CD4-positive, CD25-positive, alpha-beta regulatory T cell (primary cell): ENCODE measurements around the gene HAGHL. TPM values are rescaled to one million over a fixed set of nuclear protein-coding genes. Genes with fewer than 3 reads are reported as not detected.

Experiments used
- ATAC-seq, 2 donors: fragments of 150-1000 bp; cut with Tn5 transposase; one replicate each; pipeline ENCODE4 v1.10.0; 2021; ENCODE audit warnings: low read depth in 2 of 2, moderate number of reproducible peaks in 2 of 2, moderate library complexity in 1 of 2
- DNase-seq, 3 donors: peaks; one replicate each; pipeline versions ENCODE4 v3.0.0 to v3.0.0-alpha.2; 2012 to 2022; ENCODE audit warnings: mixed read lengths in 1 of 3
- H3K27ac ChIP-seq: one replicate; pipeline ENCODE4 v1.7.0; 2013; ENCODE audit warnings: mild to moderate bottlenecking, low read length; ENCODE audit not compliant: insufficient read depth, poor library complexity, severe bottlenecking
- H3K27me3 ChIP-seq: one replicate; pipeline ENCODE4 v1.7.0; 2013; ENCODE audit warnings: low read length; ENCODE audit not compliant: control insufficient read depth, insufficient read depth
- H3K36me3 ChIP-seq: one replicate; pipeline ENCODE4 v1.7.0; 2013; ENCODE audit warnings: mild to moderate bottlenecking, low read length, moderate library complexity; ENCODE audit not compliant: control insufficient read depth, insufficient read depth
- H3K4me1 ChIP-seq: 2 replicates; pipeline ENCODE4 v1.7.0; 2013; ENCODE audit warnings: mild to moderate bottlenecking, low read length; ENCODE audit not compliant: insufficient read depth, control insufficient read depth, poor library complexity, severe bottlenecking
- H3K4me3 ChIP-seq: one replicate; pipeline ENCODE4 v1.7.0; 2013; ENCODE audit warnings: low read depth, mild to moderate bottlenecking, low read length, moderate library complexity
- H3K9me3 ChIP-seq, 2 experiments: 1 replicate in 1 of 2; 2 replicates in 1 of 2; pipeline ENCODE4 v1.7.0; 2013; ENCODE audit warnings: low read length in 2 of 2, mild to moderate bottlenecking in 1 of 2, moderate library complexity in 1 of 2; ENCODE audit not compliant: control insufficient read depth in 2 of 2
- H3K27ac Mint-ChIP-seq, 3 donors: one replicate each; pipeline ENCODE4 v1.8.0; 2020 to 2022; ENCODE audit warnings: mild to moderate bottlenecking in 3 of 3, mixed read lengths in 3 of 3, moderate library complexity in 2 of 3
- H3K27me3 Mint-ChIP-seq: one replicate; pipeline ENCODE4 v1.8.0; 2022; ENCODE audit warnings: mild to moderate bottlenecking, mixed read lengths
- H3K36me3 Mint-ChIP-seq: one replicate; pipeline ENCODE4 v1.8.0; 2020; ENCODE audit warnings: mixed read lengths
- H3K4me1 Mint-ChIP-seq, 4 donors: one replicate each; pipeline ENCODE4 v1.8.0; 2020 to 2022; ENCODE audit warnings: mixed read lengths in 4 of 4, mild to moderate bottlenecking in 1 of 4
- H3K4me3 Mint-ChIP-seq, 4 donors: one replicate each; pipeline ENCODE4 v1.8.0; 2020 to 2022; ENCODE audit warnings: mild to moderate bottlenecking in 4 of 4, mixed read lengths in 4 of 4, moderate library complexity in 3 of 4
- H3K9me3 Mint-ChIP-seq, 7 donors: one replicate each; pipeline ENCODE4 v1.8.0; 2020 to 2022; ENCODE audit warnings: mixed read lengths in 7 of 7, mild to moderate bottlenecking in 3 of 7, moderate library complexity in 2 of 7
- polyA plus RNA-seq, 4 donors: library from polyadenylated mRNA; unstranded; fragments of 300-500 nt; fragmentation: Illumina TruSeq; gene quantifications; one replicate each; pipeline ENCODE4 v1.2.3, GENCODE V29; 2021
- total RNA-seq: library from RNA; stranded (reverse); gene quantifications from one replicate; pipeline ENCODE4 v1.2.3, GENCODE V29; 2022

Gene HAGHL
- total and polyA plus RNA-seq, 5 donors from 2014 or later: 2.2 to 15.6 (median 3.3) TPM

DNA sequence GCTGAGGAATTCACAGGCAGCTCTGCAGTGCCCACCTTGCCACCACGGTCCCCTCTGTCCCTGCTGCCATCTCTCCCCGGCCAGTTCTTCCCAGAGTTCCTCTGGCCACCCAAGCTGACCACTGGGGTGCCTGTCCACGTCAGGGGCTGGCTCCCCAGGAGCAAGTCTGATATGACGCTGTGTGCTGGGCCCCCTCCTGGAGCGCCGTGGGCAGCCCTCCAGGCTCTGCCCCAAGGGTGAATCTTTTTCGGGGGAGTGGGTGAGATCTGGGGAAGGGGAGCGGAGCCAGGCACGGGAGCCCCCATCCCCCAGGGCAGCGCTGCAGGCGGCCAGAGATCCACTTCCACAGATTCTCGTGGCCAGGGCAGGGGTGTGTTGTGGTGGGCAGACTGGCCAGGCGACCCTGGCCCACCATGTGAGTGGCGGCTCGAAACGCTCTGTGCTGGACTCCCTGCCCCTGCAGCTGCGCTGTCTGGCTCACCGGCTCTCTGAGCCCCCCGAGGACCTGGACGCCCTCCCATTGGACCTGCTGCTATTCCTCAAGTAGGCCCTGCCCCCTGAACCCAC, 37.4 kb downstream of the HAGHL start:
- Mint-ChIP-seq H3K4me1 (no peaks in the 10 kb centered on the region), H3K36me3 (no peaks in the 10 kb centered on the region), H3K9me3 (peaks cover 0 to 1% (median 0%) of the 10 kb centered on the region in 7 donors), H3K27me3 (peaks cover 7% of the 10 kb centered on the region), H3K27ac (no peak overlapping the region), H3K4me3 (no peak overlapping the region)
- no peak for ATAC-seq
- H3K4me1 ChIP-seq: no peaks in the 10 kb centered on the region
- no peaks in the 10 kb centered on the region for H3K9me3 ChIP-seq
- H3K4me3 ChIP-seq: no peak overlapping the region
- no peak for DNase-seq
- no peaks in the 10 kb centered on the region for H3K36me3 ChIP-seq
- no peak overlapping the region for H3K27ac ChIP-seq
- no peaks in the 10 kb centered on the region for H3K27me3 ChIP-seq

DNA sequence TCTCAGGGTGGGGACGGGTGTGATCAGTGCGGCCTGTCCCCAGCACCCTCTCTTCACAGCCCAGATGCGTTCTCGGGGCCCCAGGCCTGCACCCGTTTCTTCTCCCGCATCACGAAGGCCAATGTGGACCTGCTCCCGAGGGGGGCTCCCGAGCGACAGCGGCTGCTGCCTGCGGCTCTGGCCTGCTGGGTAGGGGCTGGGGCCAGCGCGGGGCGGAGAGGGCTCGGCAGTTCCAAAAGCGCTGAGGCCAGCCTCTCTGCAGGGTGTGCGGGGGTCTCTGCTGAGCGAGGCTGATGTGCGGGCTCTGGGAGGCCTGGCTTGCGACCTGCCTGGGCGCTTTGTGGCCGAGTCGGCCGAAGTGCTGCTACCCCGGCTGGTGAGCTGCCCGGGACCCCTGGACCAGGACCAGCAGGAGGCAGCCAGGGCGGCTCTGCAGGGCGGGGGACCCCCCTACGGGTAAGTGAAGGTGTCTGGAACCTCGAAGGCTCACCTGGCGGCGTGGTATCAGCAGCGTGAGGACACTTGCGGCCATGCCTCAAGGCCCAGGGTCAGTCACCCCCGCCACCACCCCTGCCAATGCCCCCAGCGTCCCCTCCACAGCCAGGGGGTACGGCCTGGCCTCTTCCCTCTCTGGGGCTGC, 38.1 kb downstream of the HAGHL start:
- Mint-ChIP-seq H3K27ac (no peak overlapping the region), H3K4me1 (no peaks in the 10 kb centered on the region), H3K4me3 (no peak overlapping the region), H3K36me3 (no peaks in the 10 kb centered on the region), H3K9me3 (peaks cover 0 to 1% (median 0%) of the 10 kb centered on the region in 7 donors), H3K27me3 (peaks cover 7% of the 10 kb centered on the region)
- Histone ChIP-seq H3K4me3 (no peak overlapping the region), H3K9me3 (no peaks in the 10 kb centered on the region), H3K36me3 (no peaks in the 10 kb centered on the region), H3K27me3 (no peaks in the 10 kb centered on the region), H3K27ac (no peak overlapping the region), H3K4me1 (no peaks in the 10 kb centered on the region)
- no peak for ATAC-seq
- no peak for DNase-seq

DNA sequence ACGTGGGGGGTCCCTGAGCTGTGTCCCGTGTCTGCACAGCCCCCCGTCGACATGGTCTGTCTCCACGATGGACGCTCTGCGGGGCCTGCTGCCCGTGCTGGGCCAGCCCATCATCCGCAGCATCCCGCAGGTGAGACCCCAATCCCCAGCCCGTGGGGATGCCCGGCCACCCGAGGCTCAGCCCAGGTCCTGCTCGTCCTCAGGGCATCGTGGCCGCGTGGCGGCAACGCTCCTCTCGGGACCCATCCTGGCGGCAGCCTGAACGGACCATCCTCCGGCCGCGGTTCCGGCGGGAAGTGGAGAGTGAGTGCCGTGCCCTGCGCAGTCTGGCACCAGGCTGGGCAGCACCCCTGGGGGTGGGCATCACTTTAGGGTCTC, 38.6 kb downstream of the HAGHL start:
- ATAC-seq (no peak), DNase-seq (no peak)
- Histone ChIP-seq H3K36me3 (no peaks in the 10 kb centered on the region), H3K27me3 (no peaks in the 10 kb centered on the region), H3K27ac (no peak overlapping the region), H3K9me3 (no peaks in the 10 kb centered on the region), H3K4me1 (no peaks in the 10 kb centered on the region), H3K4me3 (no peak overlapping the region)
- H3K4me1 Mint-ChIP-seq: no peaks in the 10 kb centered on the region
- H3K36me3 Mint-ChIP-seq: no peaks in the 10 kb centered on the region
- peaks cover 0 to 1% (median 0%) of the 10 kb centered on the region in 7 donors for H3K9me3 Mint-ChIP-seq
- H3K27me3 Mint-ChIP-seq: peaks cover 7% of the 10 kb centered on the region
- no peak overlapping the region for H3K4me3 Mint-ChIP-seq
- no peak overlapping the region for H3K27ac Mint-ChIP-seq

DNA sequence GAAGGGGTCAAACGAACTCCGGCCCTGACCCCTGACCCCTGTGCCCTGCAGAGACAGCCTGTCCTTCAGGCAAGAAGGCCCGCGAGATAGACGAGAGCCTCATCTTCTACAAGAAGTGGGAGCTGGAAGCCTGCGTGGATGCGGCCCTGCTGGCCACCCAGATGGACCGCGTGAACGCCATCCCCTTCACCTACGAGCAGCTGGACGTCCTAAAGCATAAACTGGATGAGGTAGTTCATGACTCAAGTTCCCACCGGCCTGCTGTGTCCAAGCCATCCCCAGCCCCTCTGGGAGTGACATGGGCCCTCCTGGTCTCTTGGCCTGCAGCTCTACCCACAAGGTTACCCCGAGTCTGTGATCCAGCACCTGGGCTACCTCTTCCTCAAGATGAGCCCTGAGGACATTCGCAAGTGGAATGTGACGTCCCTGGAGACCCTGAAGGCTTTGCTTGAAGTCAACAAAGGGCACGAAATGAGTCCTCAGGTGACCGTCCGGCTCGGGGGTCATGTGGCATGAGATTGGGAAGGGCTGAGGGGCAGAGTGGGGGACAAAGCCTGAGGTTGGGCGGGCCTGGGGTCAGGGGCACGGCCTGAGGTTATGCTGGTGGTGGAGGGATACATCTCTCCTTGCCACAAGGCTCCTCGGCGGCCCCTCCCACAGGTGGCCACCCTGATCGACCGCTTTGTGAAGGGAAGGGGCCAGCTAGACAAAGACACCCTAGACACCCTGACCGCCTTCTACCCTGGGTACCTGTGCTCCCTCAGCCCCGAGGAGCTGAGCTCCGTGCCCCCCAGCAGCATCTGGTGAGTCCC, 39.3 kb downstream of the HAGHL start:
- Histone ChIP-seq H3K9me3 (no peaks in the 10 kb centered on the region), H3K36me3 (no peaks in the 10 kb centered on the region), H3K27me3 (no peaks in the 10 kb centered on the region), H3K4me3 (no peak overlapping the region), H3K4me1 (no peaks in the 10 kb centered on the region), H3K27ac (no peak overlapping the region)
- H3K4me3 Mint-ChIP-seq: no peak overlapping the region
- H3K36me3 Mint-ChIP-seq: no peaks in the 10 kb centered on the region
- peaks cover 0 to 1% (median 0%) of the 10 kb centered on the region in 7 donors for H3K9me3 Mint-ChIP-seq
- no peak overlapping the region for H3K27ac Mint-ChIP-seq
- DNase-seq: no peak
- ATAC-seq: no peak
- no peaks in the 10 kb centered on the region for H3K4me1 Mint-ChIP-seq
- H3K27me3 Mint-ChIP-seq: peaks cover 7% of the 10 kb centered on the region

DNA sequence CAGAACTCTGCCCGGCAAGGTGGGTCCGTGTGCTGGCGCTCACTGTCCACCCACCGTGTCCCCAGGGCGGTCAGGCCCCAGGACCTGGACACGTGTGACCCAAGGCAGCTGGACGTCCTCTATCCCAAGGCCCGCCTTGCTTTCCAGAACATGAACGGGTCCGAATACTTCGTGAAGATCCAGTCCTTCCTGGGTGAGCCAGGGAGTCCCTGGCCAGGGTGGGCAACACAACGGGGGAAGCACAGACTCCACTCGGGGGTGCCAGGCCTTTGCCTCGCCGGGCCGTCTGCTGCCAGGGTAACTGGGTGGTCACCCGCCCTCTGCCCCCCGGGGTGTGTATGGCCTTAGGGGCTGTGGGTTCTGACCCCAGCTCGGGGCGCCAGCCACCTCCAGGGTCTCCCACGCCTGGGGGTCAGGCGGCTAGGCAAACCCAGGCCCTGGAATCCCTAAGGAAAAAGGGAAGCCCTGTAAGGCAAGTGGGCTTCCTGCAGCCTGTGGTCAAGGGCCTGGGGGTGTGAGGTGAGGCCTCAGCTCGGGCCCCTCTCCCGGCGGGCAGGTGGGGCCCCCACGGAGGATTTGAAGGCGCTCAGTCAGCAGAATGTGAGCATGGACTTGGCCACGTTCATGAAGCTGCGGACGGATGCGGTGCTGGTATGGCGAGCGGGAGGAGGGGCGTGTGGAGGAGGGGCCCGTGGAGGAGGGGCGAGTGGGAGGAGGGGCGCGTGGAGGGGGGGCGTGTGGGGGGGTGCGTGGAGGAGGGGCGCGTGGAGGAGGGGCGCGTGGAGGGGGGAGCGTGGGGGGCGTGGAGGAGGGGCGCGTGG, 40.1 kb downstream of the HAGHL start:
- DNase-seq: no peak
- Mint-ChIP-seq H3K9me3 (peaks cover 0 to 1% (median 0%) of the 10 kb centered on the region in 7 donors), H3K27me3 (peaks cover under 1% of the 10 kb centered on the region), H3K27ac (no peak overlapping the region), H3K4me1 (no peaks in the 10 kb centered on the region), H3K36me3 (no peaks in the 10 kb centered on the region), H3K4me3 (no peak overlapping the region)
- no peak for ATAC-seq
- no peak overlapping the region for H3K27ac ChIP-seq
- no peaks in the 10 kb centered on the region for H3K27me3 ChIP-seq
- no peaks in the 10 kb centered on the region for H3K4me1 ChIP-seq
- H3K36me3 ChIP-seq: no peaks in the 10 kb centered on the region
- no peaks in the 10 kb centered on the region for H3K9me3 ChIP-seq
- H3K4me3 ChIP-seq: no peak overlapping the region

DNA sequence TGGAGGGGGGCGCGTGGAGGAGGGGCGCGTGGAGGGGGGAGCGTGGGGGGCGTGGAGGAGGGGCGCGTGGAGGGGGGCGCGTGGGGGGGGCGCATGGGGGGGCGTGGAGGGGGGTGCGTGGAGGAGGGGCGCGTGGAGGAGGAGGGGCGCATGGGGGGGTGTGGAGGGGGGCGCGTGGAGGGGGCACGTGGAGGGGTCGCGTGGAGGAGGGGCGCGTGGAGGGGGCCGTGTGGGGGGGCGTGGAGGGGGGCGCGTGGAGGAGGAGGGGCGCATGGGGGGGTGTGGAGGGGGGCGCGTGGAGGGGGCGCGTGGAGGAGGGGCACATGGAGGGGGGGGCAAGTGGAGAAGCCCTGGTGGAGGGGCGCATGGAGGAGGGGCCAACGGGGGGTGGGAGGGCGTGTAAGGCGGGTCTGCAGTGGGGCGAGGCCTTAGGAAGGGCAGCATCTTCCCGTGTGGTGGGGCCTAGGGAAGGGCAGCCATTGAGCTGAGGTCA, 40.9 kb downstream of the HAGHL start:
- DNase-seq: no peak
- peaks cover 0 to 1% (median 0%) of the 10 kb centered on the region in 7 donors for H3K9me3 Mint-ChIP-seq
- no peaks in the 10 kb centered on the region for H3K4me1 ChIP-seq
- no peaks in the 10 kb centered on the region for H3K36me3 ChIP-seq
- no peaks in the 10 kb centered on the region for H3K9me3 ChIP-seq
- no peaks in the 10 kb centered on the region for H3K27me3 ChIP-seq
- no peaks in the 10 kb centered on the region for H3K27me3 Mint-ChIP-seq
- H3K36me3 Mint-ChIP-seq: no peaks in the 10 kb centered on the region
- H3K4me3 Mint-ChIP-seq: no peak overlapping the region
- no peak overlapping the region for H3K27ac ChIP-seq
- H3K4me3 ChIP-seq: no peak overlapping the region
- ATAC-seq: no peak
- H3K4me1 Mint-ChIP-seq: no peaks in the 10 kb centered on the region
- H3K27ac Mint-ChIP-seq: no peak overlapping the region

DNA sequence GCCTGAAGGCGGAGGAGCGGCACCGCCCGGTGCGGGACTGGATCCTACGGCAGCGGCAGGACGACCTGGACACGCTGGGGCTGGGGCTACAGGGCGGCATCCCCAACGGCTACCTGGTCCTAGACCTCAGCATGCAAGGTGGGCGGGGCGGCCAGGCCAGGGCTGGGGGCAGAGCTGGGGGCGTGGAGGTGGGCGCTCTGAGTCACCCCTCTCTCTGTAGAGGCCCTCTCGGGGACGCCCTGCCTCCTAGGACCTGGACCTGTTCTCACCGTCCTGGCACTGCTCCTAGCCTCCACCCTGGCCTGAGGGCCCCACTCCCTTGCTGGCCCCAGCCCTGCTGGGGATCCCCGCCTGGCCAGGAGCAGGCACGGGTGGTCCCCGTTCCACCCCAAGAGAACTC, 41.5 kb downstream of the HAGHL start:
- Histone ChIP-seq H3K9me3 (no peaks in the 10 kb centered on the region), H3K36me3 (no peaks in the 10 kb centered on the region), H3K4me3 (no peak overlapping the region), H3K4me1 (no peaks in the 10 kb centered on the region), H3K27me3 (no peaks in the 10 kb centered on the region), H3K27ac (no peak overlapping the region)
- no peak overlapping the region for H3K4me3 Mint-ChIP-seq
- H3K9me3 Mint-ChIP-seq: peaks cover 0 to 1% (median 0%) of the 10 kb centered on the region in 7 donors
- no peaks in the 10 kb centered on the region for H3K27me3 Mint-ChIP-seq
- no peak for ATAC-seq
- H3K27ac Mint-ChIP-seq: no peak overlapping the region
- no peak for DNase-seq
- H3K36me3 Mint-ChIP-seq: no peaks in the 10 kb centered on the region
- no peaks in the 10 kb centered on the region for H3K4me1 Mint-ChIP-seq
